Testis (tissue), 2 donors: Measurements from ENCODE around the gene TCEANC.
"Not testable (repeated sequence)": the region's sequence is repeated elsewhere in the genome, so short reads cannot be mapped to it uniquely, and the experiment has no call there.

Experiments
- POLR2A ChIP-seq: fragments of 450-650 bp; IDR thresholded peaks from one replicate; pipeline ENCODE4 v1.6.1; 2017; ENCODE audit warnings: antibody characterized with exemption, mild to moderate bottlenecking, moderate library complexity
- TF ChIP-seq, protein P1 (sequence below), 3 experiments: fragments of 450-650 bp in 2 of 3; fragments of 200-600 bp in 1 of 3; sonication (generic) in 1 of 3; IDR thresholded peaks; one replicate each; pipeline ENCODE4 v1.5.1; 2016 to 2019; ENCODE audit warnings: antibody characterized with exemption in 3 of 3, mild to moderate bottlenecking in 2 of 3, moderate library complexity in 1 of 3

DNA sequence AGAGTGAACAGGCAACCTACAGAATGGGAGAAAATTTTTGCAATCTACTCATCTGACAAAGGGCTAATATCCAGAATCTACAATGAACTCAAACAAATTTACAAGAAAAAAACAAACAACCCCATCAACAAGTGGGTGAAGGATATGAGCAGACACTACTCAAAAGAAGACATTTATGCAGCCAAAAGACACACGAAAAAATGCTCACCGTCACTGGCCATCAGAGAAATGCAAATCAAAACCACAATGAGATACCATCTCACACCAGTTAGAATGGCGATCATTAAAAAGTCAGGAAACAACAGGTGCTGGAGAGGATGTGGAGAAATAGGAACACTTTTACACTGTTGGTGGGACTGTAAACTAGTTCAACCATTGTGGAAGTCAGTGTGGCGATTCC lies 11.3 kb upstream of the TCEANC start:
- TF ChIP-seq, protein P1, sequence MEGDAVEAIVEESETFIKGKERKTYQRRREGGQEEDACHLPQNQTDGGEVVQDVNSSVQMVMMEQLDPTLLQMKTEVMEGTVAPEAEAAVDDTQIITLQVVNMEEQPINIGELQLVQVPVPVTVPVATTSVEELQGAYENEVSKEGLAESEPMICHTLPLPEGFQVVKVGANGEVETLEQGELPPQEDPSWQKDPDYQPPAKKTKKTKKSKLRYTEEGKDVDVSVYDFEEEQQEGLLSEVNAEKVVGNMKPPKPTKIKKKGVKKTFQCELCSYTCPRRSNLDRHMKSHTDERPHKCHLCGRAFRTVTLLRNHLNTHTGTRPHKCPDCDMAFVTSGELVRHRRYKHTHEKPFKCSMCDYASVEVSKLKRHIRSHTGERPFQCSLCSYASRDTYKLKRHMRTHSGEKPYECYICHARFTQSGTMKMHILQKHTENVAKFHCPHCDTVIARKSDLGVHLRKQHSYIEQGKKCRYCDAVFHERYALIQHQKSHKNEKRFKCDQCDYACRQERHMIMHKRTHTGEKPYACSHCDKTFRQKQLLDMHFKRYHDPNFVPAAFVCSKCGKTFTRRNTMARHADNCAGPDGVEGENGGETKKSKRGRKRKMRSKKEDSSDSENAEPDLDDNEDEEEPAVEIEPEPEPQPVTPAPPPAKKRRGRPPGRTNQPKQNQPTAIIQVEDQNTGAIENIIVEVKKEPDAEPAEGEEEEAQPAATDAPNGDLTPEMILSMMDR (IDR thresholded peaks at IDR 0.05) = not testable (repeated sequence)
- TF ChIP-seq POLR2A = not testable (repeated sequence)
